Ishikawa (cell line): ENCODE measurements around the gene RARB.

Source experiments
- CEBPB ChIP-seq: IDR thresholded peaks from 2 replicates; pipeline ENCODE4 v1.6.1; 2012
- CREB1 ChIP-seq: IDR thresholded peaks from 2 replicates; pipeline ENCODE4 v1.6.1; 2012; ENCODE audit warnings: low read depth
- EGR1 ChIP-seq: IDR thresholded peaks from 2 replicates; pipeline ENCODE4 v1.6.1; 2012
- EP300 ChIP-seq: IDR thresholded peaks from 2 replicates; pipeline ENCODE4 v1.6.1; 2012; ENCODE audit warnings: borderline replicate concordance
- FOXM1 ChIP-seq: IDR thresholded peaks from 2 replicates; pipeline ENCODE4 v1.6.1; 2012; ENCODE audit warnings: low read depth, borderline replicate concordance
- NFIC ChIP-seq: IDR thresholded peaks from 2 replicates; pipeline ENCODE4 v1.6.1; 2012
- RAD21 ChIP-seq: IDR thresholded peaks from 2 replicates; pipeline ENCODE4 v1.6.1; 2012; ENCODE audit warnings: low read depth
- TAF1 ChIP-seq: IDR thresholded peaks from 2 replicates; pipeline ENCODE4 v1.6.1; 2012; ENCODE audit warnings: low read depth, mild to moderate bottlenecking
- TCF12 ChIP-seq: IDR thresholded peaks from 2 replicates; pipeline ENCODE4 v1.6.1; 2012; ENCODE audit warnings: low read depth
- TEAD4 ChIP-seq: IDR thresholded peaks from 2 replicates; pipeline ENCODE4 v1.6.1; 2012
- YY1 ChIP-seq: IDR thresholded peaks from 2 replicates; pipeline ENCODE4 v1.6.1; 2012; ENCODE audit warnings: low read depth
- ZBTB7A ChIP-seq: IDR thresholded peaks from 2 replicates; pipeline ENCODE4 v1.6.1; 2012; ENCODE audit warnings: low read depth
- TF ChIP-seq, protein P1 (sequence below): IDR thresholded peaks from 2 replicates; pipeline ENCODE4 v1.6.1; 2012; ENCODE audit warnings: low read depth, mild to moderate bottlenecking
- TF ChIP-seq, protein P2 (sequence below): IDR thresholded peaks from 2 replicates; pipeline ENCODE4 v1.6.1; 2012
- TF ChIP-seq, protein P3 (sequence below): IDR thresholded peaks from 2 replicates; pipeline ENCODE4 v1.6.1; 2012

RARB gene

DNA sequence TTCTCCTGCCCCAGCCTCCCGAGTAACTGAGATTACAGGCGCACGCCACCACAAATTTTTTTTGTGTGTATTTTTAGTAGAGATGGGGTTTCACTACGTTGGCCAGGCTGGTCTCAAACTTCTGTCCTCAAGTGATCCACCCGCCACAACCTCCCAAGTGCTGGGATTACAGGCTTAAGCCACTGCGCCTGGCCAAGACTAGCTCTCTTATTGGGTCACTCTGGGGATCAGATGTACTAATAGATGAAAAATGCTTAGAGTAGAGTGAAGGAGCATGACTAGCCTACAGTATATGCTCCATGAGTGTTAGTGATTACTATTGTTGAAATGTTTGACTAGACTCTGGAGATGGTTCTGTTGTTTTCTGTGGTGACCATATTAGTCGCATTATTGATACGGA, 21.8 kb downstream of the RARB start:
- TF ChIP-seq TEAD4: no peak
- no peak for TF ChIP-seq EP300
- no peak for TF ChIP-seq ZBTB7A
- no peak for TF ChIP-seq NFIC
- TF ChIP-seq CREB1: no peak

DNA sequence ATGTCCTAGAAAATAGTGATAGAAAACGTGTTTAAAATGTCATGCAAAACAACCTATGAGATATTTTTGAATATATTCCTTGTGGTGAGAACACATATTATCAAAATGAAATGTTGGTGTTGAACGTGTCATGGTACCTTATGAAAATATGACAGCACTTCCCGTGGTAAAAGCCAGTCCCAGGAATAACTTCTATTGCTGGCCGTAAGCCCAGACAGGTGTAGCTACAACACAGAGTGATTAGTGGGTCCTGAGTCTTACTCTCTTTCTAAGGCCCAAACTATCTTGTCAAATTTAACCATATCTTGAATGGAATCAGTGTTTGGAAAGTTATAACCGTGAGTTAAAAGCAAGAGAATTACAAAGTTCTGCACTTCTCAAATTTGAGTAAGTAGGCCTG, 24.1 kb downstream of the RARB start:
- TF ChIP-seq RAD21 (no peak), EP300 (no peak), TEAD4 (no peak)
- TF ChIP-seq, protein P1, sequence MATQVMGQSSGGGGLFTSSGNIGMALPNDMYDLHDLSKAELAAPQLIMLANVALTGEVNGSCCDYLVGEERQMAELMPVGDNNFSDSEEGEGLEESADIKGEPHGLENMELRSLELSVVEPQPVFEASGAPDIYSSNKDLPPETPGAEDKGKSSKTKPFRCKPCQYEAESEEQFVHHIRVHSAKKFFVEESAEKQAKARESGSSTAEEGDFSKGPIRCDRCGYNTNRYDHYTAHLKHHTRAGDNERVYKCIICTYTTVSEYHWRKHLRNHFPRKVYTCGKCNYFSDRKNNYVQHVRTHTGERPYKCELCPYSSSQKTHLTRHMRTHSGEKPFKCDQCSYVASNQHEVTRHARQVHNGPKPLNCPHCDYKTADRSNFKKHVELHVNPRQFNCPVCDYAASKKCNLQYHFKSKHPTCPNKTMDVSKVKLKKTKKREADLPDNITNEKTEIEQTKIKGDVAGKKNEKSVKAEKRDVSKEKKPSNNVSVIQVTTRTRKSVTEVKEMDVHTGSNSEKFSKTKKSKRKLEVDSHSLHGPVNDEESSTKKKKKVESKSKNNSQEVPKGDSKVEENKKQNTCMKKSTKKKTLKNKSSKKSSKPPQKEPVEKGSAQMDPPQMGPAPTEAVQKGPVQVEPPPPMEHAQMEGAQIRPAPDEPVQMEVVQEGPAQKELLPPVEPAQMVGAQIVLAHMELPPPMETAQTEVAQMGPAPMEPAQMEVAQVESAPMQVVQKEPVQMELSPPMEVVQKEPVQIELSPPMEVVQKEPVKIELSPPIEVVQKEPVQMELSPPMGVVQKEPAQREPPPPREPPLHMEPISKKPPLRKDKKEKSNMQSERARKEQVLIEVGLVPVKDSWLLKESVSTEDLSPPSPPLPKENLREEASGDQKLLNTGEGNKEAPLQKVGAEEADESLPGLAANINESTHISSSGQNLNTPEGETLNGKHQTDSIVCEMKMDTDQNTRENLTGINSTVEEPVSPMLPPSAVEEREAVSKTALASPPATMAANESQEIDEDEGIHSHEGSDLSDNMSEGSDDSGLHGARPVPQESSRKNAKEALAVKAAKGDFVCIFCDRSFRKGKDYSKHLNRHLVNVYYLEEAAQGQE: no peak

DNA sequence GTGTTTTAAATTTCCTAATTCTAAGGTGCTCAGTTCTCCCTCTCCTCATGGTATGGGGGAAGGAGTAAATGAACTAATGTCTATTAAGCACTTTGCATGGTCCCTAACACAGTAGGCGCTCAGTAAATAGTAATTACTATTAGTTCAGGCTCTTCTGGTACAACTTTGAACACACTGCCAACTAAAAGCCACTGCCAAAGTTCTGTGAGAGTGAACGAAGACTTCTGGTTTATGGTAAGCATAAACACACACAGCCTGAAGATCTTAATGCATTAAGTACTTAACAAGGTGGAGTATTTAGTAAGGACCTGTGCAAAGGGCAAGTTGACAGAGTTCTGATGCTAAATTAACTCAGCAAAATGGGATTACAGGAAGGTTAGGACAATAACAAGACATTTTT, 24.7 kb downstream of the RARB start:
- TF ChIP-seq EGR1: no peak

DNA sequence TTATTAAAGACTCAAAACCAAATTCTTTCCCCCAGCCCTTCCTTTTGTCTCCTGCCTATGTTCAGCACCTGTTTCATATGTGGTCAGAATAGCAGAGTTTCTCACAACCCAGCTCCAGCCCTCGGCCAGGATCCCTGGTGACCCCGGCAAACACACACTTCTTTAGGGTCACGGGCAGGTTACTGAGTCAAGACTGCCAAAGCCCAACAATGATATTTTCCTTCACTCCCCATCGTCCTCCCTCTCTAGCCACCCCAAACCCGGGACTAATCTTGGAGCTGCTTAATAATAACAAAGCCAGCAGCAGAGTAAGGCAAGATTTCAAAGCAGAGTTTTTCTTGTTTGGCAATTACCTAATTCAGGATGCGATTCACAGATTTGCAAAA, 25.5 kb downstream of the RARB start:
- TF ChIP-seq YY1: no peak
- TF ChIP-seq FOXM1: no peak
- TF ChIP-seq, protein P2, sequence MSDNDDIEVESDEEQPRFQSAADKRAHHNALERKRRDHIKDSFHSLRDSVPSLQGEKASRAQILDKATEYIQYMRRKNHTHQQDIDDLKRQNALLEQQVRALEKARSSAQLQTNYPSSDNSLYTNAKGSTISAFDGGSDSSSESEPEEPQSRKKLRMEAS: no peak
- TF ChIP-seq TCF12: no peak
- TF ChIP-seq CEBPB: no peak
- no peak for TF ChIP-seq CREB1
- no peak for TF ChIP-seq ZBTB7A
- no peak for TF ChIP-seq NFIC
- TF ChIP-seq TEAD4: no peak

DNA sequence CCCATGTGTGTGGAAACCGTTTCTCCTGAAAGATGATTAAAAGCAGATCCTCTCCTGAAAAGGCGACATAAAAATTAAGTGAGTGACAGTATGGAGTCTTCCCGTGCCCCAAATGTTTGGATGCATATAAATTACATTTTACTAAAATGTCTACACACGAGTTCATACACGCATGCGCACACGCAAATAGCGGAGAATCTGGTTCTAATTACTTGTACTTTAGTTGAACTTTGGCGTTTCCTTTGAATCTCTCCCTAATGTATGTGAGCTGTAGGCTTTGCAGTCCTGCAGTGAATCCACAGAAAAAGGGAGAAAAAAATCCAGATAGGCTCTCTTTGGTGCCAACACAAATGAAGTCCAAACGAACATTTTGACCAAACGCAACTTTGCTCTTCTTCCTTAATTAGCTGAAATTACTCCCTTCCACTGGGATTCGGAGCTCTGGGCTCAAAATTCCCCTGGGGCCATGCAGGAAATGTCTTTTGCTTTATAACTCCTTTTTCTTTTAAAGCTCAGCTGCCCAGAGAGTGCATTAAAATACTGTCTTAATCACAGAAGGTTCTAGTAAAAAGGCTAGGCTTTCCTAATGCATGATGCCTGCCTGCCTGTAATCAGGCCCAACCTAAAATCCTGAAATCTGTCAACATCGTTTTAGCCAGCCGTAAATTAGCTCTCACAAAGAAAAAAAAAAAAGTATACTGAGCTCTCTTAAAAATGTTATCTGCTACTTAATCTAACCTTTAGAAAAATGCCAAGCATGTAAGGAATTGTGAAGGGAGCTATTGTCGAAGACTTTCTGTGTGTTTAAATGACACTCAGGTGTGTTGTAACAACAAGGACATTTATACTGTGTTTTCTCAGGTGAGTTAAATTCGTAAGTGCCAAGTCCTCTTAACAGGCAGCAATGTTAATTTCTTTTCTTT, 26.2 kb downstream of the RARB start:
- TF ChIP-seq CREB1 (no peak), RAD21 (no peak), EP300 (no peak), TEAD4 (peak; percentile 64), NFIC (no peak), CEBPB (0 out of 2 replicates have a peak, but pooled peaks have one; percentile 13), FOXM1 (no peak), YY1 (no peak), TAF1 (no peak), ZBTB7A (no peak)
- TF ChIP-seq, protein P3, sequence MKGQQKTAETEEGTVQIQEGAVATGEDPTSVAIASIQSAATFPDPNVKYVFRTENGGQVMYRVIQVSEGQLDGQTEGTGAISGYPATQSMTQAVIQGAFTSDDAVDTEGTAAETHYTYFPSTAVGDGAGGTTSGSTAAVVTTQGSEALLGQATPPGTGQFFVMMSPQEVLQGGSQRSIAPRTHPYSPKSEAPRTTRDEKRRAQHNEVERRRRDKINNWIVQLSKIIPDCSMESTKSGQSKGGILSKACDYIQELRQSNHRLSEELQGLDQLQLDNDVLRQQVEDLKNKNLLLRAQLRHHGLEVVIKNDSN: no peak
- TF ChIP-seq, protein P1: no peak
- TF ChIP-seq, protein P2: no peak

DNA sequence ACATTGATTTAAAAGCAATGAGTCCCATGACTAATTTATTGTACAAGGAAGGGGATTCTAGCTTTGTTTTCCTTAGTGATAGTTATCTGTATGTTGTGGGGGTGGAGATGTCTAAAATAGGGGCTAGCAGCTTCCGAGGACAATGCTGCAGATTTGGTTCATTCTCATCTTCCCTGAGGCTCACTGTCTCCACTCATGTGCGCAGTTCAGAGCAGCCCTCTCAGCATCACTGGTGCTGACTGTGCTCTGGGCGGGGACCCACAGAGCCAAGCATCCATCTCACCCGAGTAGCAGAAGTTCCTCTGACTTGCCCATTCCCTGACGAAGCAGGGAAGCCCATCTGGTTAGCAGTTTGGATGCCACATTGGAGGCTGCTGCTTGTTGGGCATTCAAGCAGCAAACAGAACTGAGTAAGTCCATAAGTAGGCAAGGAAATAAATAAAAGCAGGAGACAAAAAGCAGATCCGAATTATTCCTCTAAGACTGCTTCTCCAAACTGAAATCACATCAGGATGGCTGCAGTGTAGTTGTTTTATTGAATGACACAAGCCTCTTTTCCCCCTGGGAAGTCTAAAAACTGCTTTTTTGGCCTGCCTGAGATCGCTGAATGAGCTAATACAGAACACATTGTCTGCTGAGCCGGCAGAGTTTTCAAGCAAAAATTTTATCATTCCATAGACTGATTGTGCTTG, 27.5 kb downstream of the RARB start:
- TF ChIP-seq TAF1 (no peak), FOXM1 (no peak)
